ENCODE results near the gene GSX1.

DNA sequence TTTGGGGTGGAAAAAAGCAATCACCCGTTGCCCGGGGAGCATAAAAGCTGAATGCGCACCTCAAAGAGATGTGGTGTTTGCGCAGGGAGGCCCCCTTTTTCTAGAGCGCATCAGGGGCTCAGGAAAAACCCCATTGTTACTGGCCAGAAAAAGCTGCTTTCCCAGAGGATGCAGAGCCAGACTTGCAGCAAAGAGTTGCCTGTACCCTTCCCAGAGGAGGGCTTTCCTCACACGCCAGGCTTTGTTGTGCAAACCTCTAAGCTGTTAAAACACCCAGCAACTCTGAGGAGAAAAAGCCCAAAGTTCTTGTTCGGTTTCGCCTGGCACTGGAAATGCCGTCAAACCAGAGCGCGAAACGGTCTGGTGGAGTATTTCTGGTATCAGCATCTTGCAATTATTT, 29.3 kb downstream of the GSX1 start:
- TF ChIP-seq POLR2A (IDR thresholded peaks at IDR 0.05) (no peak), CTCF (IDR thresholded peaks at IDR 0.05) (no peak)
